AG10803 (cell line): ENCODE measurements around the gene PIM2.
A peak's percentile ranks its signal among the peaks of the same experiment; 100 is the strongest.
"Not testable (repeated sequence)": the region's sequence is repeated elsewhere in the genome, so short reads cannot be mapped to it uniquely, and the experiment has no call there.

ENCODE experiments used
- DNase-seq: peaks from one replicate; pipeline ENCODE4 v3.0.0; 2010; ENCODE audit warnings: low read depth
- H3K4me3 ChIP-seq: 2 replicates; pipeline ENCODE4 v1.5.1; 2011; ENCODE audit warnings: mild to moderate bottlenecking, low read length, control low read depth
- CTCF ChIP-seq: conservative IDR thresholded peaks from 2 replicates; pipeline ENCODE4 v1.5.1; 2011; ENCODE audit warnings: mild to moderate bottlenecking, low read length, control low read depth, inconsistent platforms

PIM2 gene

GRCh38 chrX:48891402-48892288, 27.2 kb downstream of the PIM2 start:
- DNase-seq: peak; percentile 81
- H3K4me3 ChIP-seq: peak overlapping the region; percentile 58
- peak; percentile 46 for TF ChIP-seq CTCF

- TF ChIP-seq CTCF: no peak
- H3K4me3 ChIP-seq: peak overlapping the region; percentile 58
- no peak for DNase-seq
Measured at GRCh38 chrX:48890934-48891401, 27.9 kb downstream of the PIM2 start.

GRCh38 chrX:48890296-48890925, 28.4 kb downstream of the PIM2 start:
- TF ChIP-seq CTCF: no peak
- DNase-seq: no peak
- H3K4me3 ChIP-seq: peak overlapping the region; percentile 58

- not testable (repeated sequence) for DNase-seq, H3K4me3 ChIP-seq
Measured at GRCh38 chrX:48886586-48886985, 32.2 kb downstream of the PIM2 start.

GRCh38 chrX:48883729-48884128, 35.1 kb downstream of the PIM2 start:
- no peak for DNase-seq
- TF ChIP-seq CTCF: no peak

GRCh38 chrX:48876944-48877343, 41.9 kb downstream of the PIM2 start:
- DNase-seq, H3K4me3 ChIP-seq: not testable (repeated sequence)

More at GRCh38 chrX:48883729-48884128, 35.1 kb downstream of the PIM2 start:
- H3K4me3 ChIP-seq: no peak overlapping the region

GRCh38 chrX:48872017-48872416, 46.8 kb downstream of the PIM2 start:
- H3K4me3 ChIP-seq, DNase-seq: not testable (repeated sequence)

GRCh38 chrX:48864210-48864609, 54.6 kb downstream of the PIM2 start:
- peak; percentile 32 for DNase-seq
- no peak overlapping the region for H3K4me3 ChIP-seq
- no peak for TF ChIP-seq CTCF
